CD14-positive monocyte (primary cell): ENCODE data around the gene NUP205. TPM values are rescaled to one million over a fixed set of nuclear protein-coding genes. Genes with fewer than 3 reads are reported as not detected.

Experiments
- DNase-seq, 3 donors: peaks; one replicate each; pipeline ENCODE4 v3.0.0-alpha.2; 2011 to 2022
- H2AFZ ChIP-seq: 2 replicates; pipeline ENCODE4 v1.6.0; 2012; ENCODE audit warnings: mild to moderate bottlenecking, low read depth, low read length, inconsistent platforms; ENCODE audit not compliant: insufficient read depth, poor library complexity, severe bottlenecking
- H3K27ac ChIP-seq, 2 donors: 1 replicate in 1 of 2; 2 replicates in 1 of 2; pipeline ENCODE4 v1.5.1; 2012 to 2013; ENCODE audit warnings: low read length in 2 of 2, control low read depth in 1 of 2, inconsistent platforms in 1 of 2, low read depth in 1 of 2, mild to moderate bottlenecking in 1 of 2
- H3K27me3 ChIP-seq, 2 donors: one replicate each; pipeline versions ENCODE4 v1.6.0 to v1.6.1; 2011 to 2013; ENCODE audit warnings: low read length in 2 of 2; ENCODE audit not compliant: control insufficient read depth in 2 of 2, insufficient read depth in 2 of 2
- H3K36me3 ChIP-seq, 2 donors: replicated peaks in 1 of 2; 1 replicate in 1 of 2; 2 replicates in 1 of 2; pipeline versions ENCODE4 v1.5.1 to v1.6.1; 2012 to 2013; ENCODE audit warnings: low read length in 2 of 2, control low read depth in 1 of 2, inconsistent platforms in 1 of 2, mild to moderate bottlenecking in 1 of 2; ENCODE audit not compliant: insufficient read depth in 2 of 2, control insufficient read depth in 1 of 2
- H3K4me1 ChIP-seq, 2 donors: 1 replicate in 1 of 2; 2 replicates in 1 of 2; pipeline versions ENCODE4 v1.5.1 to v1.6.1; 2012 to 2013; ENCODE audit warnings: low read length in 2 of 2, control low read depth in 1 of 2, inconsistent platforms in 1 of 2, mild to moderate bottlenecking in 1 of 2, moderate library complexity in 1 of 2; ENCODE audit not compliant: insufficient read depth in 2 of 2, control insufficient read depth in 1 of 2
- H3K4me2 ChIP-seq: replicated peaks from 2 replicates; pipeline ENCODE3; 2012; ENCODE audit warnings: low read length, moderate library complexity, mild to moderate bottlenecking; ENCODE audit not compliant: poor library complexity, severe bottlenecking; ENCODE audit errors: extremely low read depth
- H3K4me3 ChIP-seq, 3 experiments: fragments of 200-600 bp in 1 of 3; sonication (generic) in 1 of 3; replicated peaks in 1 of 3; 1 replicate in 2 of 3; 2 replicates in 1 of 3; pipeline ENCODE4 v1.5.1; 2011 to 2013; ENCODE audit warnings: low read length in 3 of 3, mild to moderate bottlenecking in 3 of 3, control low read depth in 2 of 3, low read depth in 2 of 3, inconsistent platforms in 1 of 3, moderate library complexity in 1 of 3
- H3K79me2 ChIP-seq: 2 replicates; pipeline ENCODE4 v1.6.0; 2012; ENCODE audit warnings: mild to moderate bottlenecking, control low read depth, inconsistent platforms, low read length, moderate library complexity; ENCODE audit not compliant: insufficient read depth
- H3K9ac ChIP-seq: 2 replicates; pipeline ENCODE4 v1.6.0; 2017; ENCODE audit warnings: low read length, mild to moderate bottlenecking; ENCODE audit not compliant: insufficient read depth, poor library complexity, severe bottlenecking
- H3K9me3 ChIP-seq, 2 donors: replicated peaks in 1 of 2; 1 replicate in 1 of 2; 2 replicates in 1 of 2; pipeline versions ENCODE4 v1.5.1 to v1.6.1; 2012 to 2013; ENCODE audit warnings: low read length in 2 of 2, control low read depth in 1 of 2; ENCODE audit not compliant: control insufficient read depth in 1 of 2, insufficient read depth in 1 of 2
- H4K20me1 ChIP-seq: 2 replicates; pipeline ENCODE4 v1.6.0; 2012; ENCODE audit warnings: mild to moderate bottlenecking, low read length, control low read depth, moderate library complexity; ENCODE audit not compliant: insufficient read depth
- H3K27ac Mint-ChIP-seq, 7 donors: one replicate each; pipeline ENCODE4 v1.8.0; 2020; ENCODE audit warnings: mild to moderate bottlenecking in 7 of 7, mixed read lengths in 7 of 7, moderate library complexity in 6 of 7, inconsistent platforms in 2 of 7
- H3K27me3 Mint-ChIP-seq, 3 donors: one replicate each; pipeline ENCODE4 v1.8.0; 2021 to 2022; ENCODE audit warnings: low read depth in 3 of 3, mild to moderate bottlenecking in 3 of 3, mixed read lengths in 3 of 3, moderate library complexity in 3 of 3, inconsistent platforms in 1 of 3
- H3K36me3 Mint-ChIP-seq, 2 donors: one replicate each; pipeline ENCODE4 v1.8.0; 2020; ENCODE audit warnings: mixed read lengths in 2 of 2, inconsistent platforms in 1 of 2, mild to moderate bottlenecking in 1 of 2
- H3K4me1 Mint-ChIP-seq: one replicate; pipeline ENCODE4 v1.8.0; 2020; ENCODE audit warnings: mild to moderate bottlenecking, mixed read lengths
- H3K4me3 Mint-ChIP-seq, 2 donors: one replicate each; pipeline ENCODE4 v1.8.0; 2020; ENCODE audit warnings: mild to moderate bottlenecking in 2 of 2, mixed read lengths in 2 of 2, moderate library complexity in 1 of 2
- H3K9me3 Mint-ChIP-seq, 7 donors: one replicate each; pipeline ENCODE4 v1.8.0; 2020 to 2022; ENCODE audit warnings: mixed read lengths in 7 of 7, mild to moderate bottlenecking in 6 of 7, moderate library complexity in 6 of 7, inconsistent platforms in 2 of 7
- WGBS: methylation state at CpG from one replicate; pipeline ENCODE4 v1.1.5; 2013; ENCODE audit warnings: missing lambda C conversion rate; ENCODE audit not compliant: insufficient coverage; 5-methylcytosine and 5-hydroxymethylcytosine counted together
- intact Hi-C, 2 donors: fragments of 100-400 bp; cut with micrococcal nuclease; formaldehyde crosslinking; loops; one replicate each; pipeline versions ENCODE4 v1.15.0 to v1.15.1; 2023
- polyA plus RNA-seq, 3 donors: library from polyadenylated mRNA; depleted of rRNA in 1 of 3; unstranded in 2 of 3; stranded (reverse) in 1 of 3; fragments of 300-500 nt in 2 of 3; fragments of >200 nt in 1 of 3; fragmentation: Illumina TruSeq in 2 of 3; gene quantifications; 1 replicate in 2 of 3; 2 replicates in 1 of 3; pipeline ENCODE4 v1.2.3, GENCODE V29; 2012 to 2021
- TF ChIP-seq, protein P1 (sequence below): fragments of 200-600 bp; IDR thresholded peaks from one replicate; pipeline ENCODE4 v1.8.0; 2022; ENCODE audit warnings: antibody characterized with exemption, mild to moderate bottlenecking

The NUP205 gene
- polyA plus RNA-seq, 3 donors = 10.9 to 15.2 (median 13.7) TPM

- Histone ChIP-seq H3K4me2 (no peak overlapping the region), H3K9me3 (no peaks in the 10 kb centered on the region), H3K36me3 (peaks cover 77 to 96% of the 10 kb centered on the region in 2 donors), H3K27ac (no peak overlapping the region), H2AFZ (no peak overlapping the region), H3K27me3 (no peaks in the 10 kb centered on the region), H4K20me1 (no peaks in the 10 kb centered on the region), H3K79me2 (no peaks in the 10 kb centered on the region), H3K4me1 (no peaks in the 10 kb centered on the region), H3K9ac (no peak overlapping the region), H3K4me3 (no peak overlapping the region)
- Mint-ChIP-seq H3K36me3 (peaks cover 68 to 79% of the 10 kb centered on the region in 2 donors), H3K27me3 (no peaks in the 10 kb centered on the region), H3K4me3 (no peak overlapping the region), H3K9me3 (peaks cover 0 to 2% (median 0%) of the 10 kb centered on the region in 7 donors), H3K27ac (no peak overlapping the region), H3K4me1 (no peaks in the 10 kb centered on the region)
- intact Hi-C loops = no loop called here
- no CpG with 5 or more reads among the region's 3 CpGs for WGBS
- TF ChIP-seq, protein P1, sequence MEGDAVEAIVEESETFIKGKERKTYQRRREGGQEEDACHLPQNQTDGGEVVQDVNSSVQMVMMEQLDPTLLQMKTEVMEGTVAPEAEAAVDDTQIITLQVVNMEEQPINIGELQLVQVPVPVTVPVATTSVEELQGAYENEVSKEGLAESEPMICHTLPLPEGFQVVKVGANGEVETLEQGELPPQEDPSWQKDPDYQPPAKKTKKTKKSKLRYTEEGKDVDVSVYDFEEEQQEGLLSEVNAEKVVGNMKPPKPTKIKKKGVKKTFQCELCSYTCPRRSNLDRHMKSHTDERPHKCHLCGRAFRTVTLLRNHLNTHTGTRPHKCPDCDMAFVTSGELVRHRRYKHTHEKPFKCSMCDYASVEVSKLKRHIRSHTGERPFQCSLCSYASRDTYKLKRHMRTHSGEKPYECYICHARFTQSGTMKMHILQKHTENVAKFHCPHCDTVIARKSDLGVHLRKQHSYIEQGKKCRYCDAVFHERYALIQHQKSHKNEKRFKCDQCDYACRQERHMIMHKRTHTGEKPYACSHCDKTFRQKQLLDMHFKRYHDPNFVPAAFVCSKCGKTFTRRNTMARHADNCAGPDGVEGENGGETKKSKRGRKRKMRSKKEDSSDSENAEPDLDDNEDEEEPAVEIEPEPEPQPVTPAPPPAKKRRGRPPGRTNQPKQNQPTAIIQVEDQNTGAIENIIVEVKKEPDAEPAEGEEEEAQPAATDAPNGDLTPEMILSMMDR = no peak
- DNase-seq = no peak
Observed at GRCh38 chr7:135584362-135585353, 26.9 kb downstream of the NUP205 start.

DNA sequence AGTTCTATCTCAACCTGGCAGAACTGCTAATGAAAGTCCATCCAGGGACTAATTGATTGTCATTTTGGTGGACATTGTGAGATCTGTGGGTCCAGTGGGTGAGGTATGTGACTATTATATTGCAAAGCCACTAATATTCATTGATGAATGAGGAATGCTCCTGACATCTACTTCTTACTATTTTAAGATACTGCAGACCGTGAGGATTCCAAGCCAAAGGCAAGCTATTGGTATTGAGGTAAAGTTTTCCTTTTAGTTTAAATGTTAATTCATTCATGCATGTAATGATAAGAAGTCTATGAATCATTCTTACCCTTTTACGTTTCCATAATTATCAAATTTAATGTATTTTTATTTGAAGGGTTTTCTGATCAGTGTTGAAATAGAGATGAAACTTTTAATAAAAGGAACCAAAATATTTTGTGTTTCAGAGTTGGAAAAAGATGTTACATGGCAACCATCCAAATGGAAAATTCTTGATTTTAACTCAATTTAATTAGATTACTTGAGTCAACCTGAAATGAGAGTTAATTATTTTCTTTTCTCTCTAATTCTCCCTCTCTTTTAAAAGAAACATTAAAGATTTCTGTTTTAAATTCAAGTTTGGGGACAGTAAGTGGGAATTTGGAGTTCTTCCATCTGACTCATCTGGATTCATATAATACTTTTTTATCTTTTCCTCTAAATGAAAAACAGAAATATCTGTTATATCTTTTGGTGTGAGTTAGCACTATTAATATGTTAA lies 39.6 kb downstream of the NUP205 start:
- Histone ChIP-seq H4K20me1 (no peaks in the 10 kb centered on the region), H3K4me2 (no peak overlapping the region), H3K9ac (no peak overlapping the region), H3K4me1 (no peaks in the 10 kb centered on the region), H2AFZ (no peak overlapping the region), H3K4me3 (no peak overlapping the region), H3K79me2 (no peaks in the 10 kb centered on the region), H3K9me3 (no peaks in the 10 kb centered on the region), H3K27ac (no peak overlapping the region), H3K27me3 (no peaks in the 10 kb centered on the region), H3K36me3 (peaks cover 81 to 97% of the 10 kb centered on the region in 2 donors)
- peaks cover 2% of the 10 kb centered on the region for H3K4me1 Mint-ChIP-seq
- no CpG with 5 or more reads among the region's 2 CpGs for WGBS
- H3K9me3 Mint-ChIP-seq = no peaks in the 10 kb centered on the region
- TF ChIP-seq, protein P1 = no peak
- H3K4me3 Mint-ChIP-seq = no peak overlapping the region
- H3K27me3 Mint-ChIP-seq = no peaks in the 10 kb centered on the region
- H3K36me3 Mint-ChIP-seq = peaks cover 65 to 72% of the 10 kb centered on the region in 2 donors
- no peak overlapping the region for H3K27ac Mint-ChIP-seq
- intact Hi-C loops = no loop called here
- no peak for DNase-seq
